ENCODE results near the gene SRPRB. TPM values are rescaled to one million over a fixed set of nuclear protein-coding genes. Genes with fewer than 3 reads are reported as not detected.
A peak's percentile ranks its signal among the peaks of the same experiment; 100 is the strongest.

The SRPRB gene, protein sequence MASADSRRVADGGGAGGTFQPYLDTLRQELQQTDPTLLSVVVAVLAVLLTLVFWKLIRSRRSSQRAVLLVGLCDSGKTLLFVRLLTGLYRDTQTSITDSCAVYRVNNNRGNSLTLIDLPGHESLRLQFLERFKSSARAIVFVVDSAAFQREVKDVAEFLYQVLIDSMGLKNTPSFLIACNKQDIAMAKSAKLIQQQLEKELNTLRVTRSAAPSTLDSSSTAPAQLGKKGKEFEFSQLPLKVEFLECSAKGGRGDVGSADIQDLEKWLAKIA
- total RNA-seq: 10 to 100 TPM; 10.8 to 20.0 (median 15.8) TPM
- polyA plus RNA-seq: 10 to 100 TPM in 1 of 3 donors, 1 to 10 TPM in 2; 4.2 to 33.3 (median 5.5) TPM

DNA sequence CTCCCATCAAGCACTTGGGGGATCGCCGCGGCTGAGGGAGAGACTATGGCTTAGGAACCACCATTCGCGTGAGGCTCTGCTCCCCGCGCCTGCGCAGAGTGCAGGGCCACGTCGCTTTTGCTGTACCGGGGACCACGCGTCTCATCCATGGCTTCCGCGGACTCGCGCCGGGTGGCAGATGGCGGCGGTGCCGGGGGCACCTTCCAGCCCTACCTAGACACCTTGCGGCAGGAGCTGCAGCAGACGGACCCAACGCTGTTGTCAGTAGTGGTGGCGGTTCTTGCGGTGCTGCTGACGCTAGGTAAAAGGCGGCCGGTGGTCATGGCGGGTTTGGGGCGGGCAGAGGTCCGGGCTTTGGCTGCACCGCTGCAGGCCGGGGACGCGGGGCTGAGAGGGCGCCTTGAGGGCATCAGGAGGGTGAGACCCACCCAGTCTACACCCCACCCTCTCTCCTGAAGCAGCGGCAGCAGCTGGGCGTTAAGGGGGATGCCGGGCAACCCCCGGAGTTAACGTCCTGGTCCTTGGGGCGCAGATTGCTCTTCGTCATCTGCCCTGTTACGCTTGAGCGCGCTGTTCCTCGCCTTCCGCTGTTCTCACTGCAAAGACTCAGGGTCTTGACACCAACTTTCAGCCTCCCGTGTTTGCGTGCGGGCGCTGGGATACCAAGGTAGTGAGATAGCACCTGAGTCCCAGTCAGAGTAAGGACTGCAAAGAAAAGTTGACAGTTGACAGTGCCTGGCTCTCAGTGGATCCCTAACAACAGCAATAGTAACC, at the start of gene SRPRB:
Gene SRPRB, plus strand, starts transcription at position 114 of the 774 bp plus-strand sequence. Its CDS starts 34 bp downstream, at position 148.
- Histone ChIP-seq H3K4me3 (peak within 1 kb of the TSS; percentile 77 to 91 (median 84)), H3K4me1 (peaks cover 0 to 18% (median 6%) of the 10 kb centered on the region in 4 donors), H3K27ac (peak within 1 kb of the TSS; percentile 71 to 81 (median 77)), H3K9me3 (no peaks in the 10 kb centered on the region), H3K36me3 (peaks cover 0 to 29% (median under 1%) of the 10 kb centered on the region in 4 donors), H3K27me3 (no peaks in the 10 kb centered on the region)
- 0% methylated on average over 53 of the region's 53 CpGs for WGBS, 2 donors
- DNase-seq: peak; percentile 96
- intact Hi-C loops (cut with DNase I): loop anchor here (10.0 kb wide), 1 partner anchor 1081 kb away; the partner anchor contains the start of gene NPHP3
- peak in 1 of 4 donors; percentile 6 for TF ChIP-seq EP300 (IDR thresholded peaks at IDR 0.05)
- peak; percentile 56 to 86 (median 78) for TF ChIP-seq POLR2AphosphoS5 (IDR thresholded peaks at IDR 0.05)
- TF ChIP-seq POLR2A (IDR thresholded peaks at IDR 0.05): peak in 1 of 2 donors; percentile 21
- TF ChIP-seq, protein P1, sequence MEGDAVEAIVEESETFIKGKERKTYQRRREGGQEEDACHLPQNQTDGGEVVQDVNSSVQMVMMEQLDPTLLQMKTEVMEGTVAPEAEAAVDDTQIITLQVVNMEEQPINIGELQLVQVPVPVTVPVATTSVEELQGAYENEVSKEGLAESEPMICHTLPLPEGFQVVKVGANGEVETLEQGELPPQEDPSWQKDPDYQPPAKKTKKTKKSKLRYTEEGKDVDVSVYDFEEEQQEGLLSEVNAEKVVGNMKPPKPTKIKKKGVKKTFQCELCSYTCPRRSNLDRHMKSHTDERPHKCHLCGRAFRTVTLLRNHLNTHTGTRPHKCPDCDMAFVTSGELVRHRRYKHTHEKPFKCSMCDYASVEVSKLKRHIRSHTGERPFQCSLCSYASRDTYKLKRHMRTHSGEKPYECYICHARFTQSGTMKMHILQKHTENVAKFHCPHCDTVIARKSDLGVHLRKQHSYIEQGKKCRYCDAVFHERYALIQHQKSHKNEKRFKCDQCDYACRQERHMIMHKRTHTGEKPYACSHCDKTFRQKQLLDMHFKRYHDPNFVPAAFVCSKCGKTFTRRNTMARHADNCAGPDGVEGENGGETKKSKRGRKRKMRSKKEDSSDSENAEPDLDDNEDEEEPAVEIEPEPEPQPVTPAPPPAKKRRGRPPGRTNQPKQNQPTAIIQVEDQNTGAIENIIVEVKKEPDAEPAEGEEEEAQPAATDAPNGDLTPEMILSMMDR (IDR thresholded peaks at IDR 0.05): no peak

DNA sequence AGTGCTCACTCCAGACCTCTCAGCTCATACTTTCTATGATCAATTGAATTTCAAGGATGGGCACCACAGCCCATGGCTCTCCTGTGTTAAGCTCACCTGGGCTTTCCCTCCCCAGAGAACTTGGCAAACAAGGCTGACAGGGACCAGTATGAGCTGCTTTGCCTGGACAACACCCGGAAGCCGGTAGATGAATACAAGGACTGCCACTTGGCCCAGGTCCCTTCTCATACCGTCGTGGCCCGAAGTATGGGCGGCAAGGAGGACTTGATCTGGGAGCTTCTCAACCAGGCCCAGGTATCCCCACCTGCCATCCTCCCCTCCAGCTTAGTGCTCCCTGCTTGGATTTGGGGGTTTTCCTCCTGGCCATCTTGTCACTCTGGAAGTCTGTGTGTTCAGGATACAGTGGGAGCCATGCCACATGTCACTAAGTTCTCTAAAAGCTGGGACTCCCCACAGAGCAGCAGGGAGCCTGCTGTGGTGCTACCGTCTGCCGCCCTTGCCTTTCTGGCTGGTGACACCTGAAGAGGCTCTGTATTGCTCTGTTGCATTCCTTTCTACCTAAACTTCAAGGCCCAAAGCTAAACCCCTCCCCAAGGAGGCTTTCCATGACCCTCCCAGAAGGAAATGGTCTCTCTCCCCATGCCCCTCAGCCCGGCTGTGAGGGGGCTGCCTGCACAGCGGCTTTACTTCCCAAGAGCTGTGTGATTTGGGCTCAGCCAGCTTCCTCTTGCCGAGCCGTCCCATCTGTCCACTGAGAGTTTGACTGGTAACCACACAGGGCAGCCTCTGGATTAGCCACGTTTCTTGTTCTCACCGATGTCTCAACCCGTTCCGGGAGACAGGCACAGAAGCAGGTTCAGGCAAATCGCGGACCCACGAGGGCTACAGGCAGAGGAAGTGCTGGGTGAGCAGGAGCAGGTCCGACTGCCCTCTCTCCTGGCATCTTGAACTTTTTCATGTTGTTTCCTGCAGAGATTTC, 48.6 kb upstream of the SRPRB start:
- WGBS, 2 donors: 86 to 89% methylated on average over 20 of the region's 20 CpGs
- no peak for DNase-seq
- intact Hi-C loops (cut with DNase I): no loop called here
- Histone ChIP-seq H3K27ac (no peak overlapping the region), H3K36me3 (no peaks in the 10 kb centered on the region), H3K9me3 (no peaks in the 10 kb centered on the region), H3K27me3 (no peaks in the 10 kb centered on the region), H3K4me1 (no peaks in the 10 kb centered on the region), H3K4me3 (no peak overlapping the region)
- TF ChIP-seq EP300 (IDR thresholded peaks at IDR 0.05): no peak
- no peak for TF ChIP-seq POLR2A (IDR thresholded peaks at IDR 0.05)
- TF ChIP-seq POLR2AphosphoS5 (IDR thresholded peaks at IDR 0.05): no peak
- TF ChIP-seq, protein P1 (IDR thresholded peaks at IDR 0.05): no peak

DNA sequence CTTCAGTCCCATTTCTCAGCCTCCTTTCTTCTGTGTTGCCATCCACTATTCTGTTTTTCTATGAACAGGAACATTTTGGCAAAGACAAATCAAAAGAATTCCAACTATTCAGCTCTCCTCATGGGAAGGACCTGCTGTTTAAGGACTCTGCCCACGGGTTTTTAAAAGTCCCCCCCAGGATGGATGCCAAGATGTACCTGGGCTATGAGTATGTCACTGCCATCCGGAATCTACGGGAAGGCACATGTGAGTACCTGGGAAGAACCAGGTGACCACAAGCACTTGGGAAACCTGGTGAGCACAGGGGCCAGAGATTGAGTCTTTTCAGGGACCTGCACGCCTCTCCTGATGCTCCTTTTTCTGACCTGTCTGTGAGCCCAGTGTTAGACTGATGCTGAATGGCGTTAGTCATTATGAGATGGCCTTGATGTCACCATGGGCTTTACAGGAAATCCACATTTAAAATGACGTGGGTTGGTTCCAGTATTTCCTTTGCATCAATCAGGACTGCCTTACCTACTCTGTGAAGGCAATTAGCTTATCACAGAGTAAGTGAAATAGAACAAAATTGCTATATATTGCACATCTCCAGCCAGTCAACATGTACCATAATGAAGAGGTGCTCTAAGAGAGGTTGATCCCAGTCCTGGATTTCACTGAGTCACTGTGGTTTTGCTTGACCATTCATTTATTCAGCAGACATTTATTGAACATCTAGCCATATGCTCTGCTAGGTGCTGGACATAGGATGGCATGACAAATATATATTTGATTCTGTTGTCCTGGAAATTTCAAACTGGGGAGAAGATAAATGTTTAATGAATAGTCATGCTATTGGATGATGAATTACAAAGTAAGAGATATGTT, 47.7 kb upstream of the SRPRB start:
- WGBS, 2 donors: 78 to 82% methylated on average over 6 of the region's 6 CpGs
- intact Hi-C loops (cut with DNase I): no loop called here

More for the DNA sequence above, 47.7 kb upstream of the SRPRB start:
- Histone ChIP-seq H3K4me3 (no peak overlapping the region), H3K27ac (no peak overlapping the region), H3K36me3 (no peaks in the 10 kb centered on the region), H3K4me1 (no peaks in the 10 kb centered on the region), H3K27me3 (no peaks in the 10 kb centered on the region), H3K9me3 (no peaks in the 10 kb centered on the region)
- DNase-seq: no peak
- TF ChIP-seq POLR2AphosphoS5 (IDR thresholded peaks at IDR 0.05): no peak
- TF ChIP-seq, protein P1 (IDR thresholded peaks at IDR 0.05): no peak
- TF ChIP-seq POLR2A (IDR thresholded peaks at IDR 0.05): no peak
- TF ChIP-seq EP300 (IDR thresholded peaks at IDR 0.05): no peak
